NB4 (cell line): ENCODE data around the gene KIF12.

Experiments used
- DNase-seq: peaks from one replicate; pipeline ENCODE4 v3.0.0; 2010; ENCODE audit warnings: low read depth
- H3K4me3 ChIP-seq: one replicate; pipeline ENCODE4 v1.5.1; 2011; ENCODE audit warnings: mild to moderate bottlenecking, low read depth, low read length, moderate library complexity
- MYC ChIP-seq: IDR thresholded peaks from 2 replicates; pipeline ENCODE4 v1.6.1; 2011; ENCODE audit warnings: low read depth, low read length
- POLR2A ChIP-seq: IDR thresholded peaks from 2 replicates; pipeline ENCODE4 v1.6.1; 2011; ENCODE audit warnings: mild to moderate bottlenecking; ENCODE audit not compliant: insufficient read length; ENCODE audit errors: extremely low read depth
- TF ChIP-seq, protein P1 (sequence below): IDR thresholded peaks from one replicate; pipeline ENCODE4 v1.5.1; 2012; ENCODE audit warnings: low read depth, low read length
- TF ChIP-seq, protein P2 (sequence below): IDR thresholded peaks from 2 replicates; pipeline ENCODE4 v1.6.1; 2011; ENCODE audit warnings: low read depth, low read length

The KIF12 gene

DNA sequence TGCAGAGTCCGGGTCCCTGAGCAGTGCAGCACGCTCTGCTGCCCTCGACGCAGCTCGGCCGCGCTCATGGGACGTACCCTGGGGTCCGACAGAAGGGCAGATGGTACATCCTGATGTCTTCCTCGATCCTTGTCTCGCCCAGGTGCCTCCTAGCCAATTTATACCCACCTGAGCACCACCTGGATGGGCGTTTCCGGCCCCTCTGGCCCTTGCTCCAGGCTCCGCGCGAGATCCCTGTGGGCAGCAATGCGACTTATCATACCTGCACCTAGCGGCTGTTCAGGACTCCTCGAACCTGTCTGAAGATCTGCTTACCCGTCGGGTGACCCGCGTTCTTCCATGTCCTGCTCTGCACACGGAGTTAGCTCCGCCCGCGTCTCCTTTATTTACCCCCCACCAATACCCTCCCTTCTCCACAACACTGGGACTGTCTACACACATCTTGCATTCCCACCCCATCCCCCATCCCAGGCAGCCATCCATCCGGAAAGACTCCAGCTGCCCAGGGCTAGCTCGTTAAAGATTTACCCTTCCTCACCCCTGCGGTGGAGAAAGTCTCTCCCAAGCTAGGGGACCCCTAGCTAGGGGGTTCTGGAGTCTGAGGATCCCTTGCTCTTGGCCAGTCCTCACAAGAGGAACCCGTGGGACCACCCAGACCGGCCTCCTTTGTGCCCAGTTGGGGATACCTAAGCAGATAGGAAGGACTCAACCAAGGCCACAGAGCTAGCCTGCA, at the start of gene KIF12:
Gene KIF12, minus strand, starts transcription at position 357 of the 733 bp plus-strand sequence. Its CDS starts 16 bp downstream, at position 341.
- DNase-seq = no peak

DNA sequence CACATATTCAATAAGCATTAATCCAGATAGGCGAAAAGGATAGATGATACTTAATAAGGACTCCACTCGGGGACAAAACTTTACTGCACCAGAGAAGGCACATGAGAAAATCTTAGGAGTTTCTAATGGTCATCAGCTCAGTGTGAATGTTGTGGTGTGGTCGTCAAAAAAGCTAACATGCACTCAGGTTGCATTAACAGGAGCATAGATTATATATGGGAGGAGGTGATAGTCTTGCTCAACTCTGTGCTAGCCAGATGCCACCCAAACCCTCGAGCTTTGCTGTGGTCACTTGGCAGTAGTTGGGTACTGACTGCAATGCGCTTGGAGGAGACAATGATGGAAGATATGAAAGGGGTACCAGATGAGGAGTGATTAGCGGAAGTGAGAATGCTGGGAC, 47.6 kb upstream of the KIF12 start:
- no peak for TF ChIP-seq MYC
- TF ChIP-seq POLR2A = no peak
- TF ChIP-seq, protein P1, sequence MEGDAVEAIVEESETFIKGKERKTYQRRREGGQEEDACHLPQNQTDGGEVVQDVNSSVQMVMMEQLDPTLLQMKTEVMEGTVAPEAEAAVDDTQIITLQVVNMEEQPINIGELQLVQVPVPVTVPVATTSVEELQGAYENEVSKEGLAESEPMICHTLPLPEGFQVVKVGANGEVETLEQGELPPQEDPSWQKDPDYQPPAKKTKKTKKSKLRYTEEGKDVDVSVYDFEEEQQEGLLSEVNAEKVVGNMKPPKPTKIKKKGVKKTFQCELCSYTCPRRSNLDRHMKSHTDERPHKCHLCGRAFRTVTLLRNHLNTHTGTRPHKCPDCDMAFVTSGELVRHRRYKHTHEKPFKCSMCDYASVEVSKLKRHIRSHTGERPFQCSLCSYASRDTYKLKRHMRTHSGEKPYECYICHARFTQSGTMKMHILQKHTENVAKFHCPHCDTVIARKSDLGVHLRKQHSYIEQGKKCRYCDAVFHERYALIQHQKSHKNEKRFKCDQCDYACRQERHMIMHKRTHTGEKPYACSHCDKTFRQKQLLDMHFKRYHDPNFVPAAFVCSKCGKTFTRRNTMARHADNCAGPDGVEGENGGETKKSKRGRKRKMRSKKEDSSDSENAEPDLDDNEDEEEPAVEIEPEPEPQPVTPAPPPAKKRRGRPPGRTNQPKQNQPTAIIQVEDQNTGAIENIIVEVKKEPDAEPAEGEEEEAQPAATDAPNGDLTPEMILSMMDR = no peak
- TF ChIP-seq, protein P2, sequence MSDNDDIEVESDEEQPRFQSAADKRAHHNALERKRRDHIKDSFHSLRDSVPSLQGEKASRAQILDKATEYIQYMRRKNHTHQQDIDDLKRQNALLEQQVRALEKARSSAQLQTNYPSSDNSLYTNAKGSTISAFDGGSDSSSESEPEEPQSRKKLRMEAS = no peak
- DNase-seq = no peak
- H3K4me3 ChIP-seq = no peak overlapping the region

More for the DNA sequence above, at the start of gene KIF12:
- TF ChIP-seq MYC (no peak), POLR2A (no peak)
- TF ChIP-seq, protein P1 = no peak
- TF ChIP-seq, protein P2 = no peak
- H3K4me3 ChIP-seq = no peak within 1 kb of the TSS

DNA sequence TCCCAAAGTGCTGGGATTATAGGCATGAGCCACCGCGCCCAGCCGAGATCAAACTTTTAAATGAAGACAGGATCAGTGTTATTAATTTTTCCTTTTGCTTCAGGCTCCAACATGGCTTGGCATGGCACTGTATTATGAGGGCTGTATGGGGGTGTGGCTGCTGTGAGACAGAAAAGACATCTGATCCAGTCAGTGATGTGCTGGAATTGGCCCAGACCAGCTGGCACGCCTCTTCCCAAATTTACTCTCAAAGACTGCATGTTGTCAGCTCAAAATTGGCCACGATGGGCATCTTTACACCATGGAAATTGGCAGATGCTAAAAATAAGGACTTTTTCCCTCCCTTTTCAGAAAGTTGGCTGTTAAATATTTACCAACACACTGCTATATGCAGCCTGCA, 44.1 kb upstream of the KIF12 start:
- DNase-seq = no peak
- no peak overlapping the region for H3K4me3 ChIP-seq
- TF ChIP-seq, protein P1 = no peak
- TF ChIP-seq MYC = no peak

DNA sequence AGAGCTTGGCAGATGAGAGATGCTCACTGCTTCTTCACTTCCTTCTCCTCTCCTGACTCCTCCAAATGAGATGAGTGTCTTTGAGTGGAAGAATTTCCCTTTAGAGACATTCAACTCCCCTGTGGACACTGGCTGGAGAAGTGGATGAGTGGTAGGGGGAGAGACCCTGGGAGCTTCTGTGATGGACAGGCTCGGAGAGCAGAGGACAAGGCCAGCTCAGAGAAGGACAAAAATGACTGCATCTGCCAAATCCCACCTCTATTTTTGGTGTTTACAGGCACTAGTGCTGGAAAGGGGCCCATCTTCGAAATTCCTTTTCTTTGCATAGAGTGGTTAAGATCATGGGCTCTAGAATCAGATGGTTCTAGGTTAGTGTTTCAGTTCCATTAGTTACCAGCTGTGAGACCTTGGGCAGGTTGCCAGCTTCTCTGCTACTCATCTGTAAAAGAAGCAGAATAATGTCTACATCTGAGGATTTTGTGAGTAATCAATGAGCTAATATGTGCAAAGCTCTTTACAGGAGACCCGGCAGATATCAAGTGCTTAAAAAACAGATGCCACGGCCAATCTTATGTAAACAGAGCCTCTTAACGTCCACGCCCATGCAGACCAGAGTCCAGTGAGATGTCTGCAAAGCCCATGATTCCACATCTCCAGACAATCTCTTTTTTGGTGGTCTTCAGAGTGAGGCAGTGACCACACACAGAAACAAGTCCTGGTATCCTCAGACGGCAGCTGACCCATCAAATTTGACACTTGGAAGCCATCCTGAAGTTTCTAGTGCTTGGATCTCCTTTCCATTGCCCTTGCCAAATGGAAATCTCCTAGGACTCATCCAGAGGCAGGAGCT, 42.7 kb upstream of the KIF12 start:
- TF ChIP-seq, protein P1 = no peak
- TF ChIP-seq MYC (no peak), POLR2A (no peak)
- TF ChIP-seq, protein P2 = no peak

DNA sequence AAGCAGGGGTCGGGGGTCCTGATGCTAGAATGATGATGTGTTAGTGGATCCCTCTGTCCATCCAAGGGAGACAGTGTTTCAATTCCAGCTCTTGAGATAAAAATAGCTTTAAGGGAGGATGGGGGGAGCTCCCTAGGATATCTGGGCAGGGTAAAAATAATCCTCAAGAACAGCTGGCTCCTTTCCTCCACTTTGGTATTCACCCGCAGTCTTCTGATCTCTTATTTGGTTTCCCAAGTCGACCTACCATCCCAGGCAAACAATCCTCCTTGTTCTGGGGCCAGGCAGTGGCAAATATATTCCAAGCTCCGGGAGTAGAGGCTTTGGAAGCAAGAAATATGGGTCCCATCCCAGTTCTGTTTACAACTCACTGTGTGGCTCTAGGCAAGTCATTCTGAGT, 41.8 kb upstream of the KIF12 start:
- TF ChIP-seq MYC = no peak
- TF ChIP-seq, protein P2 = no peak
- TF ChIP-seq, protein P1 = no peak
- no peak for TF ChIP-seq POLR2A
- H3K4me3 ChIP-seq = no peak overlapping the region

More for the DNA sequence above, 42.7 kb upstream of the KIF12 start:
- DNase-seq = no peak
- no peak overlapping the region for H3K4me3 ChIP-seq

More for the DNA sequence above, 41.8 kb upstream of the KIF12 start:
- no peak for DNase-seq
